Neural cell (in vitro differentiated cells): ENCODE results near the gene TMEM132E. TPM values are rescaled to one million over a fixed set of nuclear protein-coding genes. Genes with fewer than 3 reads are reported as not detected.

Source experiments
- H2AFZ ChIP-seq: fragments of 200-600, 300-800 bp; sonication (generic), shearing (Covaris generic); 2 replicates; pipeline ENCODE4 v1.6.0; 2014; ENCODE audit warnings: low read depth, mild to moderate bottlenecking, antibody characterized with exemption, low read length, moderate library complexity
- H3F3A ChIP-seq: fragments of 200-600 bp; shearing (Covaris generic); 2 replicates; pipeline ENCODE4 v1.6.1; 2016; ENCODE audit warnings: mild to moderate bottlenecking, moderate library complexity, mixed read lengths, antibody characterized with exemption, low read length; ENCODE audit not compliant: insufficient read depth, poor library complexity, severe bottlenecking
- H3K27ac ChIP-seq: fragments of 200-600, 300-800 bp; sonication (generic), shearing (Covaris generic); 2 replicates; pipeline ENCODE4 v1.5.1; 2014; ENCODE audit warnings: mild to moderate bottlenecking, low read length, moderate library complexity
- H3K27me3 ChIP-seq: fragments of 300-800, 200-600 bp; sonication (generic), shearing (Covaris generic); 2 replicates; pipeline ENCODE4 v1.6.0; 2014; ENCODE audit warnings: mild to moderate bottlenecking, low read depth, low read length, moderate library complexity; ENCODE audit not compliant: insufficient read depth
- H3K36me3 ChIP-seq: fragments of 300-800, 200-600 bp; sonication (generic), shearing (Covaris generic); 2 replicates; pipeline ENCODE4 v1.5.1; 2014; ENCODE audit warnings: mild to moderate bottlenecking, antibody characterized with exemption, low read length, moderate library complexity; ENCODE audit not compliant: insufficient read depth
- H3K4me2 ChIP-seq: fragments of 300-800, 200-600 bp; sonication (generic), shearing (Covaris generic); 2 replicates; pipeline ENCODE4 v1.6.0; 2014; ENCODE audit warnings: mild to moderate bottlenecking, low read length
- H3K4me3 ChIP-seq: fragments of 300-800, 200-600 bp; sonication (generic), shearing (Covaris generic); 2 replicates; pipeline ENCODE4 v1.5.1; 2014; ENCODE audit warnings: mild to moderate bottlenecking, low read length, moderate library complexity
- H3K79me2 ChIP-seq: fragments of 200-600 bp; shearing (Covaris generic); replicated peaks from 2 replicates; pipeline ENCODE4 v1.6.0; 2014; ENCODE audit warnings: mild to moderate bottlenecking, low read length, moderate library complexity; ENCODE audit not compliant: insufficient read depth
- H3K9ac ChIP-seq: fragments of 300-800, 200-600 bp; sonication (generic), shearing (Covaris generic); 2 replicates; pipeline ENCODE4 v1.6.1; 2016; ENCODE audit warnings: mild to moderate bottlenecking, low read length, mixed read lengths
- H3K9me2 ChIP-seq: fragments of 200-600 bp; shearing (Covaris generic); 2 replicates; pipeline ENCODE4 v1.6.1; 2016; ENCODE audit warnings: mild to moderate bottlenecking, low read length, mixed read lengths; ENCODE audit not compliant: insufficient read depth
- H3K9me3 ChIP-seq: fragments of 200-600, 300-800 bp; sonication (generic), shearing (Covaris generic); 2 replicates; pipeline ENCODE4 v1.6.1; 2016; ENCODE audit warnings: mild to moderate bottlenecking, mixed run types, low read length, moderate library complexity, mixed read lengths
- H4K20me1 ChIP-seq: fragments of 200-600 bp; shearing (Covaris generic); 2 replicates; pipeline ENCODE4 v1.6.1; 2016; ENCODE audit warnings: mild to moderate bottlenecking, mixed run types; ENCODE audit not compliant: insufficient read depth
- EP300 ChIP-seq: fragments of 450-650 bp; conservative IDR thresholded peaks from 2 replicates; pipeline ENCODE4 v1.6.1; 2014; ENCODE audit warnings: antibody characterized with exemption, mild to moderate bottlenecking, moderate library complexity; ENCODE audit not compliant: poor library complexity, severe bottlenecking
- EZH2 ChIP-seq: fragments of 200-600, 300-800 bp; shearing (Covaris generic), sonication (generic); IDR thresholded peaks from 2 replicates; pipeline ENCODE4 v1.6.1; 2014; ENCODE audit warnings: antibody characterized with exemption, low read length, borderline replicate concordance, mild to moderate bottlenecking; ENCODE audit not compliant: insufficient read depth, poor library complexity, severe bottlenecking
- MXI1 ChIP-seq: fragments of 450-650 bp; conservative IDR thresholded peaks from 2 replicates; pipeline ENCODE4 v1.6.1; 2014; ENCODE audit warnings: antibody characterized with exemption, mild to moderate bottlenecking; ENCODE audit not compliant: poor library complexity, severe bottlenecking
- POLR2AphosphoS5 ChIP-seq: IDR thresholded peaks from 2 replicates; pipeline ENCODE4 v1.6.1; 2012
- RAD21 ChIP-seq: fragments of 450-650 bp; conservative IDR thresholded peaks from 2 replicates; pipeline ENCODE4 v1.6.1; 2014; ENCODE audit warnings: antibody characterized with exemption, mild to moderate bottlenecking, moderate library complexity
- SMC3 ChIP-seq: fragments of 450-650 bp; conservative IDR thresholded peaks from 2 replicates; pipeline ENCODE4 v1.6.1; 2014; ENCODE audit warnings: antibody characterized with exemption, mild to moderate bottlenecking, moderate library complexity; ENCODE audit not compliant: poor library complexity
- TAF1 ChIP-seq: IDR thresholded peaks from 2 replicates; pipeline ENCODE4 v1.6.1; 2012; ENCODE audit warnings: low read depth
- polyA plus RNA-seq: library from polyadenylated mRNA; depleted of rRNA; stranded (reverse); fragments of >200 nt; gene quantifications from 2 replicates; pipeline ENCODE4 v1.2.3, GENCODE V29; 2014
- TF ChIP-seq, protein P1 (sequence below): IDR thresholded peaks from 2 replicates; pipeline ENCODE4 v1.6.1; 2012; ENCODE audit warnings: borderline replicate concordance
- TF ChIP-seq, protein P2 (sequence below): fragments of 450-650 bp; IDR thresholded peaks from 2 replicates; pipeline ENCODE4 v1.5.1; 2014; ENCODE audit warnings: antibody characterized with exemption, mild to moderate bottlenecking, moderate library complexity; ENCODE audit not compliant: poor library complexity, severe bottlenecking

TMEM132E gene
- polyA plus RNA-seq, 1 donor from 2014 or later: 1.8 TPM

DNA sequence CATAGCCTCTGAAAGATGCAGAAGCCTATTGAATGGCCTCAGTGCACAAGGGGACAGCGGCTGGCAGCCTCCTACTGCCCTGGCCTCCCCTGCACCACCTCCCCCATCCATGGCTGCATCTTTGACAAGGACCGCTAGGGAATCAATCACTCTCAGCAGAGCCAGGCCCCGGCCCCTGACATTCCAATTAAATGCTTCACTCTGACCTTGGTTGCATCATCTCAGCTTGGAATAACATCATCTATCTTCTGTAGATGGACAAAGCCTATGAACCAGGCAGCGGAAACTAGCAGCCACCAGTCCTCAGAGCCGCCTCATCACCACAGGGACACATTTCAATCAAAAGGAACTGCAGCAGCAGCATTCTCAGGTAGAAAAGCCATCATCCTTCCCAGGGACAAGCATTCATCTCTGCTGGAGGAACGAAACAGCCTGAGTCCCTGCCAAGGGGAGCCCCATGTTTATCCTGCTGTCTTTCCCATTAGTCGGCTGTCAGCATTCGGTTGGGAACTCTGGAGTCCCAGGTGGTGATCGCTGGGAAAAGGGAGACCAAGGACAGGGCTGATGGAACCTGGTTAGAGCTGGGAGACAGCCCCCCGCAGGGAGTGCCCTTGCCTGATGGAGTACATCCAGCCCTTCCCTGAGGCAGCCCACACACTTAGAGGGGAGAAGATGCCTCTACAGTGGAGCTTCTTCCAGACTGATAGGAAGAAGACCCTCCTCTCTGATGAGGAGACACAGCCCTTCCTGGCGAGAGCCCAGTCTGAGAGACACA lies 11.5 kb upstream of the TMEM132E start:
- Histone ChIP-seq H3K9ac (no peak overlapping the region), H2AFZ (no peak overlapping the region), H4K20me1 (no peaks in the 10 kb centered on the region), H3K27ac (no peak overlapping the region), H3K4me2 (no peak overlapping the region), H3K36me3 (no peaks in the 10 kb centered on the region), H3K27me3 (peaks cover 5% of the 10 kb centered on the region), H3K4me3 (no peak overlapping the region), H3K79me2 (no peaks in the 10 kb centered on the region), H3K9me3 (no peaks in the 10 kb centered on the region), H3F3A (no peaks in the 10 kb centered on the region), H3K9me2 (no peaks in the 10 kb centered on the region)
- no peak for TF ChIP-seq EZH2
- TF ChIP-seq SMC3: no peak
- peak; percentile 37 for TF ChIP-seq EP300
- TF ChIP-seq TAF1: no peak
- TF ChIP-seq, protein P1, sequence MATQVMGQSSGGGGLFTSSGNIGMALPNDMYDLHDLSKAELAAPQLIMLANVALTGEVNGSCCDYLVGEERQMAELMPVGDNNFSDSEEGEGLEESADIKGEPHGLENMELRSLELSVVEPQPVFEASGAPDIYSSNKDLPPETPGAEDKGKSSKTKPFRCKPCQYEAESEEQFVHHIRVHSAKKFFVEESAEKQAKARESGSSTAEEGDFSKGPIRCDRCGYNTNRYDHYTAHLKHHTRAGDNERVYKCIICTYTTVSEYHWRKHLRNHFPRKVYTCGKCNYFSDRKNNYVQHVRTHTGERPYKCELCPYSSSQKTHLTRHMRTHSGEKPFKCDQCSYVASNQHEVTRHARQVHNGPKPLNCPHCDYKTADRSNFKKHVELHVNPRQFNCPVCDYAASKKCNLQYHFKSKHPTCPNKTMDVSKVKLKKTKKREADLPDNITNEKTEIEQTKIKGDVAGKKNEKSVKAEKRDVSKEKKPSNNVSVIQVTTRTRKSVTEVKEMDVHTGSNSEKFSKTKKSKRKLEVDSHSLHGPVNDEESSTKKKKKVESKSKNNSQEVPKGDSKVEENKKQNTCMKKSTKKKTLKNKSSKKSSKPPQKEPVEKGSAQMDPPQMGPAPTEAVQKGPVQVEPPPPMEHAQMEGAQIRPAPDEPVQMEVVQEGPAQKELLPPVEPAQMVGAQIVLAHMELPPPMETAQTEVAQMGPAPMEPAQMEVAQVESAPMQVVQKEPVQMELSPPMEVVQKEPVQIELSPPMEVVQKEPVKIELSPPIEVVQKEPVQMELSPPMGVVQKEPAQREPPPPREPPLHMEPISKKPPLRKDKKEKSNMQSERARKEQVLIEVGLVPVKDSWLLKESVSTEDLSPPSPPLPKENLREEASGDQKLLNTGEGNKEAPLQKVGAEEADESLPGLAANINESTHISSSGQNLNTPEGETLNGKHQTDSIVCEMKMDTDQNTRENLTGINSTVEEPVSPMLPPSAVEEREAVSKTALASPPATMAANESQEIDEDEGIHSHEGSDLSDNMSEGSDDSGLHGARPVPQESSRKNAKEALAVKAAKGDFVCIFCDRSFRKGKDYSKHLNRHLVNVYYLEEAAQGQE: peak; percentile 42
- TF ChIP-seq MXI1: no peak
- TF ChIP-seq, protein P2, sequence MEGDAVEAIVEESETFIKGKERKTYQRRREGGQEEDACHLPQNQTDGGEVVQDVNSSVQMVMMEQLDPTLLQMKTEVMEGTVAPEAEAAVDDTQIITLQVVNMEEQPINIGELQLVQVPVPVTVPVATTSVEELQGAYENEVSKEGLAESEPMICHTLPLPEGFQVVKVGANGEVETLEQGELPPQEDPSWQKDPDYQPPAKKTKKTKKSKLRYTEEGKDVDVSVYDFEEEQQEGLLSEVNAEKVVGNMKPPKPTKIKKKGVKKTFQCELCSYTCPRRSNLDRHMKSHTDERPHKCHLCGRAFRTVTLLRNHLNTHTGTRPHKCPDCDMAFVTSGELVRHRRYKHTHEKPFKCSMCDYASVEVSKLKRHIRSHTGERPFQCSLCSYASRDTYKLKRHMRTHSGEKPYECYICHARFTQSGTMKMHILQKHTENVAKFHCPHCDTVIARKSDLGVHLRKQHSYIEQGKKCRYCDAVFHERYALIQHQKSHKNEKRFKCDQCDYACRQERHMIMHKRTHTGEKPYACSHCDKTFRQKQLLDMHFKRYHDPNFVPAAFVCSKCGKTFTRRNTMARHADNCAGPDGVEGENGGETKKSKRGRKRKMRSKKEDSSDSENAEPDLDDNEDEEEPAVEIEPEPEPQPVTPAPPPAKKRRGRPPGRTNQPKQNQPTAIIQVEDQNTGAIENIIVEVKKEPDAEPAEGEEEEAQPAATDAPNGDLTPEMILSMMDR: no peak
- TF ChIP-seq POLR2AphosphoS5: no peak

GRCh38 chr17:34568953-34569352 lies 10.4 kb upstream of the TMEM132E start:
- no peak overlapping the region for H3K27ac ChIP-seq
- H3K27me3 ChIP-seq: no peaks in the 10 kb centered on the region
- TF ChIP-seq RAD21 (no peak), POLR2AphosphoS5 (no peak), TAF1 (no peak), SMC3 (no peak), EP300 (no peak), EZH2 (no peak), MXI1 (no peak)
- TF ChIP-seq, protein P1: no peak
- TF ChIP-seq, protein P2: no peak
- no peak overlapping the region for H3K4me2 ChIP-seq
- no peaks in the 10 kb centered on the region for H3K9me2 ChIP-seq
- no peak overlapping the region for H3K4me3 ChIP-seq
- H2AFZ ChIP-seq: no peak overlapping the region
- no peak overlapping the region for H3K9ac ChIP-seq
- H3K36me3 ChIP-seq: no peaks in the 10 kb centered on the region
- no peaks in the 10 kb centered on the region for H3K79me2 ChIP-seq
- no peaks in the 10 kb centered on the region for H4K20me1 ChIP-seq
- no peaks in the 10 kb centered on the region for H3F3A ChIP-seq
- no peaks in the 10 kb centered on the region for H3K9me3 ChIP-seq
